ENCODE data around the gene SPAG4.

Gene SPAG4

GRCh38 chr20:35600176-35600992, 15.2 kb upstream of the SPAG4 start:
- H3K27me3 ChIP-seq = peaks cover 9% of the 10 kb centered on the region
- H3K36me3 ChIP-seq = no peaks in the 10 kb centered on the region
- DNase-seq = no peak
- TF ChIP-seq, protein P1, sequence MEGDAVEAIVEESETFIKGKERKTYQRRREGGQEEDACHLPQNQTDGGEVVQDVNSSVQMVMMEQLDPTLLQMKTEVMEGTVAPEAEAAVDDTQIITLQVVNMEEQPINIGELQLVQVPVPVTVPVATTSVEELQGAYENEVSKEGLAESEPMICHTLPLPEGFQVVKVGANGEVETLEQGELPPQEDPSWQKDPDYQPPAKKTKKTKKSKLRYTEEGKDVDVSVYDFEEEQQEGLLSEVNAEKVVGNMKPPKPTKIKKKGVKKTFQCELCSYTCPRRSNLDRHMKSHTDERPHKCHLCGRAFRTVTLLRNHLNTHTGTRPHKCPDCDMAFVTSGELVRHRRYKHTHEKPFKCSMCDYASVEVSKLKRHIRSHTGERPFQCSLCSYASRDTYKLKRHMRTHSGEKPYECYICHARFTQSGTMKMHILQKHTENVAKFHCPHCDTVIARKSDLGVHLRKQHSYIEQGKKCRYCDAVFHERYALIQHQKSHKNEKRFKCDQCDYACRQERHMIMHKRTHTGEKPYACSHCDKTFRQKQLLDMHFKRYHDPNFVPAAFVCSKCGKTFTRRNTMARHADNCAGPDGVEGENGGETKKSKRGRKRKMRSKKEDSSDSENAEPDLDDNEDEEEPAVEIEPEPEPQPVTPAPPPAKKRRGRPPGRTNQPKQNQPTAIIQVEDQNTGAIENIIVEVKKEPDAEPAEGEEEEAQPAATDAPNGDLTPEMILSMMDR (IDR thresholded peaks at IDR 0.05; ENCODE audit: low read depth, low read length) = no peak
- no peaks in the 10 kb centered on the region for H3K9me3 ChIP-seq
- H3K4me3 ChIP-seq (ENCODE audit: low read depth, low read length) = no peak overlapping the region
- H3K4me1 ChIP-seq = no peaks in the 10 kb centered on the region

GRCh38 chr20:35600993-35601973, 14.3 kb upstream of the SPAG4 start:
- TF ChIP-seq, protein P1 (IDR thresholded peaks at IDR 0.05; ENCODE audit: low read depth, low read length) = peak; percentile 32
- no peaks in the 10 kb centered on the region for H3K9me3 ChIP-seq
- peak; percentile 75 for DNase-seq
- peak overlapping the region; percentile 35 for H3K4me3 ChIP-seq (ENCODE audit: low read depth, low read length)
- H3K4me1 ChIP-seq = no peaks in the 10 kb centered on the region
- peaks cover 9% of the 10 kb centered on the region for H3K27me3 ChIP-seq
- H3K36me3 ChIP-seq = no peaks in the 10 kb centered on the region

DNA sequence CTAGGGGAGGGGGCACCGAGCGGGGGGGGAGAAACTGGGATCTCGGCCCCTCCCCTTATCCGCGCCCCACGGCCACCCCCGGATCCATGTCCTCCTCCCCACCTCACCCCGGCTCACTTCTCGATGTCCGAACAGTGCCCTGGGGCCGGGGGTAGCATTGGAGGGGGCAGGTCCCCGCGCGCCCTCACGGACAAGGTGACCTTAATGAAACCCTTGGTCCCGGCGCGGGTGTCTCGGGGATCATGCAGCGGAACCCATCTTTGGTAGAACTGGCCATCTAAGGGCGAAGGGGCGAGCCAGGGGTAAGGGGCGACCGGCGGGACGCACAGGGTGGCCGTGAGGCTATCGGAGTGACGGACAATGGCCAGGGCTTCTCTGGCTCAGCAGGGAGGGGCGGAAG, 13.6 kb upstream of the SPAG4 start:
- H3K27me3 ChIP-seq = peaks cover 9% of the 10 kb centered on the region
- DNase-seq = no peak
- TF ChIP-seq, protein P1 (IDR thresholded peaks at IDR 0.05; ENCODE audit: low read depth, low read length) = no peak
- H3K9me3 ChIP-seq = no peaks in the 10 kb centered on the region
- peak overlapping the region; percentile 35; the same call in 1 of the 2 replicates for H3K4me3 ChIP-seq (ENCODE audit: low read depth, low read length)
- no peaks in the 10 kb centered on the region for H3K4me1 ChIP-seq
- no peaks in the 10 kb centered on the region for H3K36me3 ChIP-seq

DNA sequence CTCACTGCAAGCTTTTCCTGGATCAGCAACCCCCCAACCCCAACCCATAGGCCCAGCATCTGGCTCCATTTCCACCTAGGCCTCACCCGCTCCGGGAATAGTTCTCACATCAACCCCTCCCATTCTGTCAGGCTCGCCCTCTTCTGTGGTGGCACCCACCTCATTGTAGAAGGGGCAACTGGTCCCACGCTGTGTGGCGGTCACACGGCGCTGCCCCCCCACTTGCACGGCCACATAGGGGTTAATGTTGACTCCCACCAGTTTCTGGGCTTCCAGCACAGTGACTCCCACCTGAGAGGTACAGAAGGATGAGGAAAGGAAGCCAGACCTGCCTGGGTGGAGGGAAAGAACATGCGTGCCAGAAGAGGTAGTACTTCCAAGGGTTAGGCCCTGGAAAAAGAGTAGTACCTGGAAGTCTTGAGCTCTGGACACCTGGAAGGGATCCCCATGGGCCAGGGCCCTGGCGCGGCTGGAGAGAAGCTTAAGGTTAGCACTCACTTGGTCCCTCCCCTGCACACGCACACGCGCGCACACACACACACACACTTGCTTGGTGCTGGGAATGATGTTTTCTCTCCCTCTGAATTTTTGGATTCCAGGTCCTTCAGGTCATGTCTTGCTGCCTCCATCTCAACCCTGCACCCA, 12.7 kb upstream of the SPAG4 start:
- TF ChIP-seq, protein P1 (IDR thresholded peaks at IDR 0.05; ENCODE audit: low read depth, low read length) = no peak
- no peak overlapping the region for H3K4me3 ChIP-seq (ENCODE audit: low read depth, low read length)
- H3K27me3 ChIP-seq = peaks cover 9% of the 10 kb centered on the region
- no peaks in the 10 kb centered on the region for H3K9me3 ChIP-seq
- DNase-seq = no peak
- no peaks in the 10 kb centered on the region for H3K4me1 ChIP-seq
- H3K36me3 ChIP-seq = no peaks in the 10 kb centered on the region

DNA sequence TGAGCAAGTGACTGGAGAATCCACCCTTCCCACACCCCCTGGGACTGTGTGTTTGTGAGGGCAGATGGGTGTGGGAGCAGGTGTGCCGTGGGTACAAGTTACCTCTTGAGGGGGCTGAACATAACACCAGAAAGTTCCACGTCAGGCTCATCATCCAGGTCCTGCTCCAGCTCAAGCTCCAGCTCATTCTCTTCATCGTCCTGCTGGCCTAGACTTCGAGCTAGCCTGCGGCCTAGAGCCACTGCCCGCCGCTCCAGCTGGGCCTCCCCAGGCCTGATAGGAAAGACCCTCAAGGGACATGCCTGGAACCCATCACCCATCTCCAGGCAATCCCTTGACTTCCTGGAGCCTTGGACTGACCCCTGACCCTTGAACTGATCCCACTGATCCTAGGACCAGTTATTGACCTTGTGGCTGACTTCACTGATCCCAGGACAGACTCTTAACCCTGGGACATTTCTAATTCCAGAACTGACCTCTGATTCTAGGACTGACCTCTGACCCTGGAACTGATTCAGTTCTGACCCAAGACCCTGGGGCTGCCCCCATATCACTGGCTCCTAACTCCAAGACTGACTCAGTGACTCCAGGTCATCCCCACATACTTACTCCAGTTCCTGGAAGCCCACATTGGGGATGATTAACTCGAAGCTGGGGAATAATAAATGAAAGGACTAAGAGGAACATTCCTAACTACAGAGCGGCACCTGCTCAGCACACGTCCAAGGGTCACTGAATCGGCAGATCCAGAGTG, 11.8 kb upstream of the SPAG4 start:
- Histone ChIP-seq H3K27me3 (peaks cover 9% of the 10 kb centered on the region), H3K4me3 (ENCODE audit: low read depth, low read length) (no peak overlapping the region), H3K9me3 (no peaks in the 10 kb centered on the region), H3K4me1 (no peaks in the 10 kb centered on the region), H3K36me3 (no peaks in the 10 kb centered on the region)
- TF ChIP-seq, protein P1 (IDR thresholded peaks at IDR 0.05; ENCODE audit: low read depth, low read length) = no peak
- no peak for DNase-seq

Data from BE2C (cell line).